ENCODE measurements around the gene ATP2A1.
"Not testable (repeated sequence)": the region's sequence is repeated elsewhere in the genome, so short reads cannot be mapped to it uniquely, and the experiment has no call there.

Gene ATP2A1

GRCh38 chr16:28881565-28881964, 3.3 kb downstream of the ATP2A1 start:
- not testable (repeated sequence) for DNase-seq (ENCODE audit: low read depth)

- no peak for DNase-seq (ENCODE audit: low read depth)
Measured at GRCh38 chr16:28882551-28883160, 4.4 kb downstream of the ATP2A1 start.

GRCh38 chr16:28883221-28883996, 5.1 kb downstream of the ATP2A1 start:
- DNase-seq (ENCODE audit: low read depth) = no peak

GRCh38 chr16:28884045-28884444, 5.8 kb downstream of the ATP2A1 start:
- DNase-seq (ENCODE audit: low read depth) = no peak

GRCh38 chr16:28886945-28887344, 8.7 kb downstream of the ATP2A1 start:
- DNase-seq (ENCODE audit: low read depth) = no peak

- DNase-seq (ENCODE audit: low read depth) = not testable (repeated sequence)
Measured at GRCh38 chr16:28890355-28890754, 12.1 kb downstream of the ATP2A1 start.

GRCh38 chr16:28891964-28892890, 13.9 kb downstream of the ATP2A1 start:
- DNase-seq (ENCODE audit: low read depth) = no peak

- no peak for DNase-seq (ENCODE audit: low read depth)
Measured at GRCh38 chr16:28893291-28893690, 15.0 kb downstream of the ATP2A1 start.

GRCh38 chr16:28895609-28896008, 17.3 kb downstream of the ATP2A1 start:
- DNase-seq (ENCODE audit: low read depth) = no peak

- DNase-seq (ENCODE audit: low read depth) = no peak
Measured at GRCh38 chr16:28897826-28898225, 19.5 kb downstream of the ATP2A1 start.

GRCh38 chr16:28898266-28898665, 20.0 kb downstream of the ATP2A1 start:
- no peak for DNase-seq (ENCODE audit: low read depth)

GRCh38 chr16:28898942-28899341, 20.7 kb downstream of the ATP2A1 start:
- no peak for DNase-seq (ENCODE audit: low read depth)

- DNase-seq (ENCODE audit: low read depth) = no peak
Measured at GRCh38 chr16:28899882-28900590, 21.7 kb downstream of the ATP2A1 start.

- DNase-seq (ENCODE audit: low read depth) = no peak
Measured at GRCh38 chr16:28900601-28901000, 22.3 kb downstream of the ATP2A1 start.

GRCh38 chr16:28901862-28902261, 23.6 kb downstream of the ATP2A1 start:
- no peak for DNase-seq (ENCODE audit: low read depth)

GRCh38 chr16:28902909-28903308, 24.6 kb downstream of the ATP2A1 start:
- DNase-seq (ENCODE audit: low read depth) = no peak

GRCh38 chr16:28903344-28904042, 25.2 kb downstream of the ATP2A1 start:
- DNase-seq (ENCODE audit: low read depth) = no peak

GRCh38 chr16:28904363-28904762, 26.1 kb downstream of the ATP2A1 start:
- no peak for DNase-seq (ENCODE audit: low read depth)

- no peak for DNase-seq (ENCODE audit: low read depth)
Measured at GRCh38 chr16:28904828-28905227, 26.5 kb downstream of the ATP2A1 start.

GRCh38 chr16:28905229-28905754, 27.0 kb downstream of the ATP2A1 start:
- DNase-seq (ENCODE audit: low read depth) = no peak

GRCh38 chr16:28905800-28906372, 27.6 kb downstream of the ATP2A1 start:
- DNase-seq (ENCODE audit: low read depth) = no peak

All from GM04503 (cell line).